ENCODE measurements around the gene SEC16A. TPM values are rescaled to one million over a fixed set of nuclear protein-coding genes. Genes with fewer than 3 reads are reported as not detected.

The SEC16A gene
- total and polyA plus RNA-seq, 3 donors from 2014 or later, result 67.8 to 103 (median 90.4) TPM

GRCh38 chr9:136418182-136419091 lies 64.4 kb downstream of the SEC16A start:
- Histone ChIP-seq H3K4me1 (no peaks in the 10 kb centered on the region), H3K9me3 (no peaks in the 10 kb centered on the region), H3K4me3 (no peak overlapping the region), H3K27me3 (no peaks in the 10 kb centered on the region), H3K36me3 (ENCODE audit: low read depth, missing control alignments) (no peaks in the 10 kb centered on the region), H3K27ac (no peak overlapping the region)
- DNase-seq, result no peak
- TF ChIP-seq CTCF (IDR thresholded peaks at IDR 0.05), result no peak
- TF ChIP-seq POLR2A (IDR thresholded peaks at IDR 0.05), result no peak
- WGBS, 2 donors, result 90% methylated on average over 36 to 48 of the region's 48 CpGs
- intact Hi-C loops (cut with DNase I; ENCODE audit: low total_unique reads), result no loop called here

- 87 to 94% methylated on average over 15 to 19 of the region's 19 CpGs for WGBS, 2 donors
- Histone ChIP-seq H3K27ac (no peak overlapping the region), H3K4me3 (no peak overlapping the region), H3K27me3 (no peaks in the 10 kb centered on the region), H3K36me3 (ENCODE audit: low read depth, missing control alignments) (no peaks in the 10 kb centered on the region), H3K4me1 (no peaks in the 10 kb centered on the region), H3K9me3 (no peaks in the 10 kb centered on the region)
- TF ChIP-seq POLR2A (IDR thresholded peaks at IDR 0.05), result no peak
- no peak for TF ChIP-seq CTCF (IDR thresholded peaks at IDR 0.05)
- intact Hi-C loops (cut with DNase I; ENCODE audit: low total_unique reads), result no loop called here
- DNase-seq, result no peak
Measured at GRCh38 chr9:136416914-136417313, 65.9 kb downstream of the SEC16A start.

- no peaks in the 10 kb centered on the region for H3K36me3 ChIP-seq (ENCODE audit: low read depth, missing control alignments)
- 96 to 99% methylated on average over 8 of the region's 8 CpGs for WGBS, 2 donors
- intact Hi-C loops (cut with DNase I; ENCODE audit: low total_unique reads), result no loop called here
Measured at GRCh38 chr9:136416427-136416826, 66.4 kb downstream of the SEC16A start.

GRCh38 chr9:136412962-136413361 lies 69.9 kb downstream of the SEC16A start:
- Histone ChIP-seq H3K36me3 (ENCODE audit: low read depth, missing control alignments) (no peaks in the 10 kb centered on the region), H3K4me1 (peaks cover 15% of the 10 kb centered on the region), H3K9me3 (no peaks in the 10 kb centered on the region), H3K27ac (no peak overlapping the region), H3K4me3 (no peak overlapping the region), H3K27me3 (no peaks in the 10 kb centered on the region)
- intact Hi-C loops (cut with DNase I; ENCODE audit: low total_unique reads), result no loop called here
- 59 to 68% methylated on average over 7 to 9 of the region's 9 CpGs for WGBS, 2 donors
- no peak for DNase-seq
- TF ChIP-seq CTCF (IDR thresholded peaks at IDR 0.05) (no peak), POLR2A (IDR thresholded peaks at IDR 0.05) (no peak)

More at GRCh38 chr9:136416427-136416826, 66.4 kb downstream of the SEC16A start:
- no peak for TF ChIP-seq POLR2A (IDR thresholded peaks at IDR 0.05)
- no peak for TF ChIP-seq CTCF (IDR thresholded peaks at IDR 0.05)
- Histone ChIP-seq H3K27ac (no peak overlapping the region), H3K9me3 (no peaks in the 10 kb centered on the region), H3K27me3 (no peaks in the 10 kb centered on the region), H3K4me1 (peaks cover 2% of the 10 kb centered on the region), H3K4me3 (no peak overlapping the region)
- no peak for DNase-seq
